ENCODE results near the gene OR11H6. TPM values are rescaled to one million over a fixed set of nuclear protein-coding genes. Genes with fewer than 3 reads are reported as not detected.
"Not testable (repeated sequence)": the region's sequence is repeated elsewhere in the genome, so short reads cannot be mapped to it uniquely, and the experiment has no call there.

The OR11H6 gene
- polyA plus RNA-seq, 1 donor from 2014 or later, result not detected

- Histone ChIP-seq H4K20me1 (ENCODE audit: insufficient read depth) (no peaks in the 10 kb centered on the region), H3K4me2 (ENCODE audit: low read length) (no peak overlapping the region), H3K27me3 (ENCODE audit: insufficient read depth, low read depth, low read length) (no peaks in the 10 kb centered on the region), H3K36me3 (ENCODE audit: insufficient read depth, low read length) (no peaks in the 10 kb centered on the region), H3F3A (ENCODE audit: insufficient read depth, low read length, poor library complexity, severe bottlenecking) (no peaks in the 10 kb centered on the region), H3K9me3 (ENCODE audit: low read length) (peaks cover 4% of the 10 kb centered on the region), H3K9me2 (ENCODE audit: insufficient read depth, low read length) (no peaks in the 10 kb centered on the region), H3K4me3 (ENCODE audit: low read length) (no peak overlapping the region), H3K27ac (ENCODE audit: low read length) (no peak overlapping the region), H2AFZ (ENCODE audit: low read depth, low read length) (no peak overlapping the region), H3K79me2 (replicated peaks; ENCODE audit: insufficient read depth, low read length) (no peaks in the 10 kb centered on the region), H3K9ac (ENCODE audit: low read length) (no peak overlapping the region)
- no peak for TF ChIP-seq POLR2AphosphoS5 (IDR thresholded peaks at IDR 0.05)
- TF ChIP-seq, protein P1, sequence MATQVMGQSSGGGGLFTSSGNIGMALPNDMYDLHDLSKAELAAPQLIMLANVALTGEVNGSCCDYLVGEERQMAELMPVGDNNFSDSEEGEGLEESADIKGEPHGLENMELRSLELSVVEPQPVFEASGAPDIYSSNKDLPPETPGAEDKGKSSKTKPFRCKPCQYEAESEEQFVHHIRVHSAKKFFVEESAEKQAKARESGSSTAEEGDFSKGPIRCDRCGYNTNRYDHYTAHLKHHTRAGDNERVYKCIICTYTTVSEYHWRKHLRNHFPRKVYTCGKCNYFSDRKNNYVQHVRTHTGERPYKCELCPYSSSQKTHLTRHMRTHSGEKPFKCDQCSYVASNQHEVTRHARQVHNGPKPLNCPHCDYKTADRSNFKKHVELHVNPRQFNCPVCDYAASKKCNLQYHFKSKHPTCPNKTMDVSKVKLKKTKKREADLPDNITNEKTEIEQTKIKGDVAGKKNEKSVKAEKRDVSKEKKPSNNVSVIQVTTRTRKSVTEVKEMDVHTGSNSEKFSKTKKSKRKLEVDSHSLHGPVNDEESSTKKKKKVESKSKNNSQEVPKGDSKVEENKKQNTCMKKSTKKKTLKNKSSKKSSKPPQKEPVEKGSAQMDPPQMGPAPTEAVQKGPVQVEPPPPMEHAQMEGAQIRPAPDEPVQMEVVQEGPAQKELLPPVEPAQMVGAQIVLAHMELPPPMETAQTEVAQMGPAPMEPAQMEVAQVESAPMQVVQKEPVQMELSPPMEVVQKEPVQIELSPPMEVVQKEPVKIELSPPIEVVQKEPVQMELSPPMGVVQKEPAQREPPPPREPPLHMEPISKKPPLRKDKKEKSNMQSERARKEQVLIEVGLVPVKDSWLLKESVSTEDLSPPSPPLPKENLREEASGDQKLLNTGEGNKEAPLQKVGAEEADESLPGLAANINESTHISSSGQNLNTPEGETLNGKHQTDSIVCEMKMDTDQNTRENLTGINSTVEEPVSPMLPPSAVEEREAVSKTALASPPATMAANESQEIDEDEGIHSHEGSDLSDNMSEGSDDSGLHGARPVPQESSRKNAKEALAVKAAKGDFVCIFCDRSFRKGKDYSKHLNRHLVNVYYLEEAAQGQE (IDR thresholded peaks at IDR 0.05; ENCODE audit: borderline replicate concordance), result no peak
- TF ChIP-seq RAD21 (conservative IDR thresholded peaks at IDR 0.05), result no peak
These were observed 13.9 kb upstream of the OR11H6 start for GRCh38 chr14:20209595-20209994.

GRCh38 chr14:20212406-20212805, 11.1 kb upstream of the OR11H6 start:
- H3K27me3 ChIP-seq (ENCODE audit: insufficient read depth, low read depth, low read length); H3K36me3 ChIP-seq (ENCODE audit: insufficient read depth, low read length); H4K20me1 ChIP-seq (ENCODE audit: insufficient read depth); H3K4me3 ChIP-seq (ENCODE audit: low read length); H3K9ac ChIP-seq (ENCODE audit: low read length); H3K4me2 ChIP-seq (ENCODE audit: low read length); H3F3A ChIP-seq (ENCODE audit: insufficient read depth, low read length, poor library complexity, severe bottlenecking); H3K79me2 ChIP-seq (replicated peaks; ENCODE audit: insufficient read depth, low read length); H2AFZ ChIP-seq (ENCODE audit: low read depth, low read length); H3K9me3 ChIP-seq (ENCODE audit: low read length); H3K9me2 ChIP-seq (ENCODE audit: insufficient read depth, low read length); H3K27ac ChIP-seq (ENCODE audit: low read length): not testable (repeated sequence)

- Histone ChIP-seq H3K4me2 (ENCODE audit: low read length) (no peak overlapping the region), H3K79me2 (replicated peaks; ENCODE audit: insufficient read depth, low read length) (no peaks in the 10 kb centered on the region), H2AFZ (ENCODE audit: low read depth, low read length) (no peak overlapping the region), H3K4me3 (ENCODE audit: low read length) (no peak overlapping the region), H3K9me3 (ENCODE audit: low read length) (no peaks in the 10 kb centered on the region), H3K9ac (ENCODE audit: low read length) (no peak overlapping the region), H3K27me3 (ENCODE audit: insufficient read depth, low read depth, low read length) (no peaks in the 10 kb centered on the region), H3K36me3 (ENCODE audit: insufficient read depth, low read length) (no peaks in the 10 kb centered on the region), H3F3A (ENCODE audit: insufficient read depth, low read length, poor library complexity, severe bottlenecking) (no peaks in the 10 kb centered on the region), H3K9me2 (ENCODE audit: insufficient read depth, low read length) (no peaks in the 10 kb centered on the region), H4K20me1 (ENCODE audit: insufficient read depth) (no peaks in the 10 kb centered on the region), H3K27ac (ENCODE audit: low read length) (no peak overlapping the region)
- TF ChIP-seq SMC3 (conservative IDR thresholded peaks at IDR 0.05; ENCODE audit: poor library complexity), result no peak
- TF ChIP-seq RAD21 (conservative IDR thresholded peaks at IDR 0.05), result no peak
- TF ChIP-seq MXI1 (conservative IDR thresholded peaks at IDR 0.05; ENCODE audit: poor library complexity, severe bottlenecking), result no peak
- TF ChIP-seq, protein P1 (IDR thresholded peaks at IDR 0.05; ENCODE audit: borderline replicate concordance), result no peak
- TF ChIP-seq, protein P2, sequence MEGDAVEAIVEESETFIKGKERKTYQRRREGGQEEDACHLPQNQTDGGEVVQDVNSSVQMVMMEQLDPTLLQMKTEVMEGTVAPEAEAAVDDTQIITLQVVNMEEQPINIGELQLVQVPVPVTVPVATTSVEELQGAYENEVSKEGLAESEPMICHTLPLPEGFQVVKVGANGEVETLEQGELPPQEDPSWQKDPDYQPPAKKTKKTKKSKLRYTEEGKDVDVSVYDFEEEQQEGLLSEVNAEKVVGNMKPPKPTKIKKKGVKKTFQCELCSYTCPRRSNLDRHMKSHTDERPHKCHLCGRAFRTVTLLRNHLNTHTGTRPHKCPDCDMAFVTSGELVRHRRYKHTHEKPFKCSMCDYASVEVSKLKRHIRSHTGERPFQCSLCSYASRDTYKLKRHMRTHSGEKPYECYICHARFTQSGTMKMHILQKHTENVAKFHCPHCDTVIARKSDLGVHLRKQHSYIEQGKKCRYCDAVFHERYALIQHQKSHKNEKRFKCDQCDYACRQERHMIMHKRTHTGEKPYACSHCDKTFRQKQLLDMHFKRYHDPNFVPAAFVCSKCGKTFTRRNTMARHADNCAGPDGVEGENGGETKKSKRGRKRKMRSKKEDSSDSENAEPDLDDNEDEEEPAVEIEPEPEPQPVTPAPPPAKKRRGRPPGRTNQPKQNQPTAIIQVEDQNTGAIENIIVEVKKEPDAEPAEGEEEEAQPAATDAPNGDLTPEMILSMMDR (IDR thresholded peaks at IDR 0.05; ENCODE audit: poor library complexity, severe bottlenecking), result no peak
- no peak for TF ChIP-seq TAF1 (IDR thresholded peaks at IDR 0.05; ENCODE audit: low read depth)
- TF ChIP-seq EP300 (conservative IDR thresholded peaks at IDR 0.05; ENCODE audit: poor library complexity, severe bottlenecking), result no peak
- TF ChIP-seq POLR2AphosphoS5 (IDR thresholded peaks at IDR 0.05), result no peak
- no peak for TF ChIP-seq EZH2 (IDR thresholded peaks at IDR 0.05; ENCODE audit: borderline replicate concordance, insufficient read depth, low read length, poor library complexity, severe bottlenecking)
These were observed 8.3 kb upstream of the OR11H6 start for GRCh38 chr14:20215196-20215595.

Measured in neural cell (in vitro differentiated cells).